AG09309 (cell line): ENCODE results near the gene KREMEN2.

Experiments used
- DNase-seq: peaks from one replicate; pipeline ENCODE4 v3.0.0-alpha.2; 2010; ENCODE audit warnings: low read depth
- H3K4me3 ChIP-seq: 2 replicates; pipeline ENCODE4 v1.5.1; 2011; ENCODE audit warnings: mild to moderate bottlenecking, low read depth, low read length, moderate library complexity; ENCODE audit not compliant: control insufficient read depth
- TF ChIP-seq, protein P1 (sequence below): IDR thresholded peaks from 2 replicates; pipeline ENCODE4 v1.5.1; 2011; ENCODE audit warnings: mild to moderate bottlenecking, low read depth, low read length, inconsistent platforms; ENCODE audit not compliant: insufficient read depth, control insufficient read depth; ENCODE audit errors: missing control alignments

KREMEN2 gene

DNA sequence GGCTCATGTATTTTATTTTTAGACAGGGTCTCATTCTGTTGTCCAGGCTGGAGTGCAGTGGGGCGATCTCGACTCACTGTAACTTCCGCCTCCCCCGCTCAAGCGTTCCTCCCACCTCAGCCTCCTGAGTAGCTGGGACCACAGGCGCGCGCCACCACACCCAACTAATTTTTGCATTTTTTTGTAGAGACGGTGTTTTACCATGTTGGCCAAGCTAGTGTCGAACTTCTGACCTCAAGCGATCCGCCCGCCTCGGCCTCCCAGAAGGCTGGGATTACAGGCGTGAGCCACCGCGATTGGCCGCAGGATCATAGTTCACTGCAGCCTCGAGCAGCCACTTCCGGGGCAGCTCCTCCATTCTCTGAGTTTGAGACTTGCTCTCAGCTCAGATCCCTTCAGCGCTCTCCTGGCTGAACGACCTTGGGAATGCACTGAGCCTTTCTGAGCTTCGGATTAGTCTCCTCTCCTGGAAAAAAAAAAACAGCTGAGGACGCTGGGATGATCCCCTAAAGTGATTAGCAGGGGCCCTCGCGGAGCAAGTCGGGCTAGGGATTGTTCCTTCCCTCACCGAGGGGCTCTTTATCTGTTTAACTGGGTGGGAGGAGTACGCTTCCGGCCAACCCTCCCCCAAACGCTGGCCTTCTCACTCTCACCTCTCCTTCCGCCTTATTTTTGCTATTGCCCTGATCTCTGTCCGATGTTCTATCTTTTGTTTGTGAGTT, 17.3 kb downstream of the KREMEN2 start:
- H3K4me3 ChIP-seq = no peak overlapping the region; the same call in 1 of the 2 replicates
- DNase-seq = no peak
- TF ChIP-seq, protein P1, sequence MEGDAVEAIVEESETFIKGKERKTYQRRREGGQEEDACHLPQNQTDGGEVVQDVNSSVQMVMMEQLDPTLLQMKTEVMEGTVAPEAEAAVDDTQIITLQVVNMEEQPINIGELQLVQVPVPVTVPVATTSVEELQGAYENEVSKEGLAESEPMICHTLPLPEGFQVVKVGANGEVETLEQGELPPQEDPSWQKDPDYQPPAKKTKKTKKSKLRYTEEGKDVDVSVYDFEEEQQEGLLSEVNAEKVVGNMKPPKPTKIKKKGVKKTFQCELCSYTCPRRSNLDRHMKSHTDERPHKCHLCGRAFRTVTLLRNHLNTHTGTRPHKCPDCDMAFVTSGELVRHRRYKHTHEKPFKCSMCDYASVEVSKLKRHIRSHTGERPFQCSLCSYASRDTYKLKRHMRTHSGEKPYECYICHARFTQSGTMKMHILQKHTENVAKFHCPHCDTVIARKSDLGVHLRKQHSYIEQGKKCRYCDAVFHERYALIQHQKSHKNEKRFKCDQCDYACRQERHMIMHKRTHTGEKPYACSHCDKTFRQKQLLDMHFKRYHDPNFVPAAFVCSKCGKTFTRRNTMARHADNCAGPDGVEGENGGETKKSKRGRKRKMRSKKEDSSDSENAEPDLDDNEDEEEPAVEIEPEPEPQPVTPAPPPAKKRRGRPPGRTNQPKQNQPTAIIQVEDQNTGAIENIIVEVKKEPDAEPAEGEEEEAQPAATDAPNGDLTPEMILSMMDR = no peak

DNA sequence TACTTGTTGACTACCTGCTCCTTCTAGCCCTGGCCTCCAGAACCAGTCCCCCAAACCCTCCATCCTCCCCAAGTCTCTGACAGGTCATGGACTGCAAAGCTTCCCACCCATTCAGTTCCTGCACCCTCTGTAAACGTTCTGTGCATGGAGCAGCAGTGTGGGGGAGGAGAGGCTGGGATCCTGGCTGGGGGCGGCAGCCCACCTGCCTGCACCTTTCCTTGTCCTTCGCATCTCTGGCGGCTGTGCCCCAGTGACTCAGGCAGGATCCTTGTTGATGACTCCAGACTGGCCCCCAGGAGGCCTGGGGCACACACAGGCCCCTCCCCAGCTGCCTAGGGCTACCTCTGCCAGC, 17.8 kb downstream of the KREMEN2 start:
- TF ChIP-seq, protein P1 = no peak
- H3K4me3 ChIP-seq = no peak overlapping the region

GRCh38 chr16:2982402-2982801, 18.3 kb downstream of the KREMEN2 start:
- TF ChIP-seq, protein P1 = no peak
- no peak for DNase-seq
- H3K4me3 ChIP-seq = no peak overlapping the region

More for the DNA sequence above, 17.8 kb downstream of the KREMEN2 start:
- no peak for DNase-seq

- TF ChIP-seq, protein P1 = peak; percentile 49
- H3K4me3 ChIP-seq = peak overlapping the region; percentile 24
- DNase-seq = no peak
Measured at GRCh38 chr16:2983706-2984136, 19.6 kb downstream of the KREMEN2 start.

GRCh38 chr16:2985462-2985861, 21.4 kb downstream of the KREMEN2 start:
- H3K4me3 ChIP-seq = no peak overlapping the region
- TF ChIP-seq, protein P1 = no peak
- DNase-seq = no peak

DNA sequence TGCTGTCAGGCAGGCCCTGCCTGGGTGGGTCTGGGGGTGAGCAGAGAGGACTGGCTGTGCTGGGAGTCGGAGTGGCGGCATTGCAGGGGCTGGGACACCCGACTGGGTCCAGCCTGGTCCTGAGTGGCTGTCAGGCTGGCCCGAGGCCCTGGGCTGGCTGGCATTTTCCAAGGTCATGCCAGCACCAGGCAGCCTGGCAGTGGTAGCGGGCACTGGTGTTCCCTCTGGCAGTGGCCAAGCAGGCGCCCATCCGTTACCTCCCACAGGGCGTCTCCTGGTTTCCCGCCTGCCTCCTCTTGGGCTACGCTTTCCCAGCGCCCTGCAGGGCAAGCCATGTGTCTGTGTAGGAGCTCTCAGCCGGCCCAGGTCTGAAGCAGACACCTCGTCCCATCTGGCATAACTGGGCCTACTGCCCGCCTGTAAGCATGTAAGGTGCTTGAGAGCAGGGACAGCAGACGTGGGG, 21.8 kb downstream of the KREMEN2 start:
- TF ChIP-seq, protein P1 = no peak
- no peak overlapping the region for H3K4me3 ChIP-seq
- DNase-seq = no peak
